GM12878 (cell line): Measurements from ENCODE around the gene TDRD12. TPM values are rescaled to one million over a fixed set of nuclear protein-coding genes. Genes with fewer than 3 reads are reported as not detected.
"Not testable (repeated sequence)": the region's sequence is repeated elsewhere in the genome, so short reads cannot be mapped to it uniquely, and the experiment has no call there.

Source experiments
- ATAC-seq: fragments of 200-7000 bp; cut with Tn5 transposase; 3 replicates; pipeline ENCODE4 v1.9.1; 2020; ENCODE audit warnings: mild to moderate bottlenecking, moderate library complexity
- BruUV-seq: library from RNA; stranded (reverse); fragments of 400-500 nt; replicated peaks from 2 replicates; lab custom pipeline; 2021; lab: Mats Ljungman, UMichigan
- CTCF ChIA-PET: fragments of 300-600 bp; sonication (Branson Sonifier 250); formaldehyde crosslinking; extraction: SDS; loops from one replicate; lab custom pipeline; 2021; ENCODE audit warnings: inconsistent platforms; lab: Yijun Ruan, JAX
- POLR2A ChIA-PET: fragments of 350-600 bp; formaldehyde crosslinking; extraction: SDS; loops from one replicate; lab custom pipeline; 2021; ENCODE audit warnings: inconsistent platforms; lab: Charles Lee
- RAD21 ChIA-PET: fragments of 300-600 bp; sonication (Branson Sonifier 250); formaldehyde crosslinking; loops from one replicate; lab custom pipeline; 2023; ENCODE audit warnings: antibody characterized with exemption; ENCODE audit not compliant: unreplicated experiment; lab: Charles Lee
- SMC1A ChIA-PET: fragments of 300-600 bp; sonication (Branson Sonifier 250); formaldehyde crosslinking; loops from one replicate; lab custom pipeline; 2023; ENCODE audit not compliant: unreplicated experiment, uncharacterized antibody; lab: Charles Lee
- DNase-seq: peaks from one replicate; pipeline ENCODE4 v3.0.0-alpha.2; 2011; ENCODE audit warnings: low read depth, low spot score
- FAIRE-seq: peaks from 3 replicates; lab custom pipeline; 2011; peaks lifted over from hg19 to GRCh38; lab: Jason Lieb, UNC
- H2AFZ ChIP-seq: 2 replicates; pipeline ENCODE4 v1.6.0; 2011; ENCODE audit warnings: low read depth, low read length, control low read depth; ENCODE audit not compliant: control insufficient read depth
- H3K27ac ChIP-seq: 2 replicates; pipeline ENCODE4 v1.5.1; 2011; ENCODE audit warnings: control low read depth; ENCODE audit not compliant: control insufficient read depth, insufficient read depth
- H3K27me3 ChIP-seq, 2 experiments: replicated peaks in 1 of 2; 2 replicates each; pipeline versions ENCODE4 v1.6.0 to v1.6.1; 2011; ENCODE audit warnings: low read length in 1 of 2; ENCODE audit not compliant: control insufficient read depth in 2 of 2, insufficient read depth in 2 of 2
- H3K36me3 ChIP-seq, 2 experiments: 2 replicates each; pipeline ENCODE4 v1.5.1; 2011; ENCODE audit warnings: low read length in 1 of 2; ENCODE audit not compliant: control insufficient read depth in 2 of 2, insufficient read depth in 2 of 2
- H3K4me1 ChIP-seq: 2 replicates; pipeline ENCODE4 v1.6.1; 2011; ENCODE audit warnings: mild to moderate bottlenecking, low read length, moderate library complexity, mixed read lengths; ENCODE audit not compliant: control insufficient read depth, insufficient read depth
- H3K4me2 ChIP-seq: 2 replicates; pipeline ENCODE4 v1.6.0; 2011; ENCODE audit warnings: control low read depth; ENCODE audit not compliant: control insufficient read depth, insufficient read depth
- H3K4me3 ChIP-seq: fragments of 200-600 bp; sonication (generic); 2 replicates; pipeline ENCODE4 v1.5.1; 2016
- H3K79me2 ChIP-seq: 2 replicates; pipeline ENCODE4 v1.6.0; 2011; ENCODE audit warnings: low read length; ENCODE audit not compliant: control insufficient read depth, insufficient read depth
- H3K9ac ChIP-seq: 2 replicates; pipeline ENCODE4 v1.8.0; 2011; ENCODE audit warnings: low read length, control low read depth, mixed read lengths; ENCODE audit not compliant: control insufficient read depth, insufficient read depth
- H3K9me3 ChIP-seq: replicated peaks from 3 replicates; pipeline ENCODE4 v1.5.1; 2011; ENCODE audit warnings: mild to moderate bottlenecking, low read length; ENCODE audit not compliant: control insufficient read depth, insufficient read depth
- H4K20me1 ChIP-seq: 2 replicates; pipeline ENCODE4 v1.6.0; 2011; ENCODE audit not compliant: control insufficient read depth, insufficient read depth
- WGBS: methylation state at CpG from one replicate; pipeline ENCODE4 v1.1.6; 2016; ENCODE audit warnings: low lambda C conversion rate; ENCODE audit not compliant: insufficient replicate concordance, insufficient coverage; ENCODE audit errors: missing lambda C conversion rate; 5-methylcytosine and 5-hydroxymethylcytosine counted together
- in situ Hi-C: fragments of 300-500 bp; cut with MboI; formaldehyde crosslinking; loops from 9 replicates; pipeline ENCODE4 v1.14.3; 2018; ENCODE audit warnings: mixed read lengths
- intact Hi-C: fragments of 100-400 bp; cut with micrococcal nuclease; formaldehyde crosslinking; loops from one replicate; pipeline ENCODE4 v1.14.2; 2022; ENCODE audit not compliant: unreplicated experiment
- polyA plus RNA-seq, 11 experiments: library from polyadenylated mRNA; depleted of rRNA in 4 of 11; unstranded in 6 of 11; stranded (reverse) in 5 of 11; fragments of >200 nt; fragmentation: Nextera tagmentation in 4 of 11; fragmentation: Illumina TruSeq in 1 of 11; extraction: Ambion mirVana in 4 of 11; extraction: Trizol in 1 of 11; gene quantifications; 1 replicate in 1 of 11; 2 replicates in 10 of 11; pipeline versions ENCODE4 v1.2.1 to v1.2.3, GENCODE V29; 2011 to 2016; ENCODE audit warnings: inconsistent platforms in 2 of 11, missing spikeins in 2 of 11, low read depth in 1 of 11
- total RNA-seq, 4 experiments: library from RNA; depleted of rRNA in 3 of 4; stranded (reverse); fragments of >200 nt in 3 of 4; fragmentation: Illumina TruSeq in 1 of 4; extraction: Trizol in 1 of 4; gene quantifications; 2 replicates each; pipeline versions ENCODE4 v1.2.1 to v1.2.3, GENCODE V29; 2013 to 2021

Gene TDRD12
- total and polyA plus RNA-seq, 10 of the 15 experiments (the other 5 are each of a cell fraction or from before 2014, with no cell fraction given): 0.08 to 0.15 TPM; not detected in 8

GRCh38 chr19:32694851-32695250, 24.7 kb upstream of the TDRD12 start:
- intact Hi-C loops: loop anchor here (5.0 kb wide), 2 partner anchors 277 to 293 kb away; partner anchors contain the start of genes CEP89 and FAAP24
- H3K9ac ChIP-seq, POLR2A ChIA-PET, H3K4me1 ChIP-seq, DNase-seq, BruUV-seq, H3K36me3 ChIP-seq, SMC1A ChIA-PET, RAD21 ChIA-PET, H3K27me3 ChIP-seq, H4K20me1 ChIP-seq, H2AFZ ChIP-seq, H3K9me3 ChIP-seq, ATAC-seq, CTCF ChIA-PET, H3K4me2 ChIP-seq, FAIRE-seq, in situ Hi-C loops, H3K27ac ChIP-seq: not testable (repeated sequence)
- Histone ChIP-seq H3K4me3 (peak overlapping the region; percentile 79), H3K79me2 (peaks cover 46% of the 10 kb centered on the region)
- WGBS: 97% methylated on average over 2 of the region's 2 CpGs

DNA sequence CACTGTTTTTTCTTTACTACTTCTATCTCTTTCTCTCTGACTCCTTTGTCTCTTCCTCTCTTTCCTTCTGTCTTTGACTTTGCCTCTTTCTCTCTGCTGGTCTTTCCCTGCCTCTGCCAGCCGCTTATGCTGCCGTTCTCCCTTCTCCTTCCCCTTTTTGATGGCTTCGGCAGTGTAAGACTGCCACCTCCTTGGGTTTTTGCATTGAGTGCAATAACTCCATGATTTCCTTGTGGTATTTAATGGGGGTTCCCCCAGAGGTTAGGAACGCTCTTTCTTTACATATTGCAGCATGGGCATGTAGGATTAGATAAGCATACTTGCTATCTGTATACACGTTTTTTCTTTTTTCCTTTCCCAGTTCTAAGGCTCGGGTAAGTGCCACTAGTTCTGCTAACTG, 24.1 kb upstream of the TDRD12 start:
- H3K9me3 ChIP-seq, FAIRE-seq, DNase-seq, H2AFZ ChIP-seq, RAD21 ChIA-PET, POLR2A ChIA-PET, BruUV-seq, H3K27ac ChIP-seq, intact Hi-C loops, H3K4me1 ChIP-seq, H3K36me3 ChIP-seq, CTCF ChIA-PET, H4K20me1 ChIP-seq, ATAC-seq, H3K9ac ChIP-seq, H3K27me3 ChIP-seq, SMC1A ChIA-PET, in situ Hi-C loops: not testable (repeated sequence)
- Histone ChIP-seq H3K4me3 (0 out of 2 replicates have a peak overlapping the region, but pooled peaks have one; percentile 32), H3K4me2 (0 out of 2 replicates have a peak overlapping the region, but pooled peaks have one; percentile 22), H3K79me2 (peaks cover 47% of the 10 kb centered on the region)
- WGBS: 61% methylated on average over 6 of the region's 6 CpGs

DNA sequence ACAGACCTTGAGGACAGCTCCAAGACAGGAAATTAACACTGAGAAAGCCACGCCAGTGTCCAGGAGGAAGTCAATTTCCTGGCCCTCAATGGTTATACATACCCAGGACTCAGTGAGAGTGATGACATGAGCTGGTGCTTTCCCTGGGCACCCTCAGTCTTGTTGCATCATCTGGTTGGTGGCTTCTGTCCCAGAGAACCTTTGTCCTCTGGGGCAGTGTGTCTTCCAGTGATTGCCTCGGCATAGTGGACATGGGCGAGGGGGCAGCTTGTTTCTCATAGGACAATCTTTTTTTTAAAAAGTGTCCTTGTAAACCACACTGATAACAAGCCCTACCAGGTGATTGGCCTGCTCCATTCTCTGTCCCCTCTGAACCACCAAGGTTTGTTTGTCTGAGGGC, 22.8 kb upstream of the TDRD12 start:
- ChIA-PET SMC1A (interaction anchor here (0.7 kb wide), 1 partner anchor 15 kb away, joined by 3 read pairs; no protein-coding TSS in a partner anchor), POLR2A (interaction anchor here (0.6 kb wide), 1 partner anchor 12 kb away, joined by 3 read pairs; no protein-coding TSS in a partner anchor)
- Histone ChIP-seq H3K79me2 (peaks cover 43% of the 10 kb centered on the region), H3K9me3 (peaks cover 11% of the 10 kb centered on the region; the same call in 2 of the 3 replicates)
- CTCF ChIA-PET, H3K9ac ChIP-seq, H3K36me3 ChIP-seq, H3K27me3 ChIP-seq, DNase-seq, intact Hi-C loops, H3K27ac ChIP-seq, H3K4me1 ChIP-seq, RAD21 ChIA-PET, BruUV-seq, ATAC-seq, H3K4me3 ChIP-seq, H2AFZ ChIP-seq, FAIRE-seq, H4K20me1 ChIP-seq, in situ Hi-C loops, H3K4me2 ChIP-seq: not testable (repeated sequence)
- 67% methylated on average over 3 of the region's 3 CpGs for WGBS
